HEK293T (cell line): ENCODE data around the gene TMEM121.
"Not testable (repeated sequence)": the region's sequence is repeated elsewhere in the genome, so short reads cannot be mapped to it uniquely, and the experiment has no call there.

Experiments used
- BHLHE40 ChIP-seq: fragments of 450-650 bp; IDR thresholded peaks from 2 replicates; pipeline ENCODE4 v1.6.1; 2016; ENCODE audit warnings: mild to moderate bottlenecking, moderate library complexity, borderline replicate concordance
- CTBP1 ChIP-seq: fragments of 450-650 bp; IDR thresholded peaks from 2 replicates; pipeline ENCODE4 v1.6.1; 2016; ENCODE audit warnings: borderline replicate concordance
- ELF4 ChIP-seq: fragments of 450-650 bp; IDR thresholded peaks from 2 replicates; pipeline ENCODE4 v1.6.1; 2017; ENCODE audit warnings: antibody characterized with exemption
- FOXA1 ChIP-seq: fragments of 450-650 bp; IDR thresholded peaks from 2 replicates; pipeline ENCODE4 v1.6.1; 2016; ENCODE audit warnings: mild to moderate bottlenecking
- FOXK2 ChIP-seq: fragments of 450-650 bp; IDR thresholded peaks from 2 replicates; pipeline ENCODE4 v1.6.1; 2016; ENCODE audit warnings: mild to moderate bottlenecking
- FOXM1 ChIP-seq: fragments of 450-650 bp; IDR thresholded peaks from 2 replicates; pipeline ENCODE4 v1.6.1; 2017; ENCODE audit warnings: mild to moderate bottlenecking, borderline replicate concordance
- HDGF ChIP-seq: fragments of 450-650 bp; IDR thresholded peaks from 2 replicates; pipeline ENCODE4 v1.6.1; 2017; ENCODE audit warnings: antibody characterized with exemption, borderline replicate concordance
- LEF1 ChIP-seq: fragments of 450-650 bp; IDR thresholded peaks from 2 replicates; pipeline ENCODE4 v1.6.1; 2017; ENCODE audit warnings: mild to moderate bottlenecking, borderline replicate concordance
- SP1 ChIP-seq: fragments of 450-650 bp; IDR thresholded peaks from 2 replicates; pipeline ENCODE4 v1.6.1; 2017
- SUZ12 ChIP-seq: fragments of 450-650 bp; IDR thresholded peaks from 2 replicates; pipeline ENCODE4 v1.6.1; 2016; ENCODE audit warnings: mild to moderate bottlenecking
- TARDBP ChIP-seq: fragments of 450-650 bp; IDR thresholded peaks from 2 replicates; pipeline ENCODE4 v1.6.1; 2016
- ZNF384 ChIP-seq: fragments of 450-650 bp; IDR thresholded peaks from 2 replicates; pipeline ENCODE4 v1.6.1; 2016
- TF ChIP-seq, protein P1 (sequence below): fragments of 450-650 bp; IDR thresholded peaks from 2 replicates; pipeline ENCODE4 v1.6.1; 2016

DNA sequence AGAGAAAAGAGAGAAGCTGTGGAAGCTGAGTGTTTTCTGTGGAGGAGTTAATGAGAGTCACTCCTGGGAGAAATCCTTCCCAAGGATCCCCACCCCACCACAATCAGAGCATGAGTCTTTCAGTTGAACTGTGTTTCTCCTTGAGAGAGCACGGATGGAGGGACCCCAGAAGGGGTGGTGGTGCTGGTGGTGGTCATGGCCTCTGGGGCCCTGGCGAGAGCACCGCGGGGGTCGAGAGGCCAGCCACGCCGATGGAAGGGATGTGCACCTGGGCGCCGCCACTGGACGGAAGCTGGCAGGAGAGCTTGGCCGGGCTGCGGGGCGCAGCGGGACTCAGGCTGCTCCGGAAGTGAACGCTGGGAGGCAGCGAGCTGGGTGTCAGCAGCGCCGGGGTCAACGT lies 20.0 kb downstream of the TMEM121 start:
- TF ChIP-seq BHLHE40, ELF4, HDGF, SP1, LEF1, TARDBP, SUZ12, CTBP1, FOXA1, FOXM1, FOXK2, ZNF384: not testable (repeated sequence)
- TF ChIP-seq, protein P1, sequence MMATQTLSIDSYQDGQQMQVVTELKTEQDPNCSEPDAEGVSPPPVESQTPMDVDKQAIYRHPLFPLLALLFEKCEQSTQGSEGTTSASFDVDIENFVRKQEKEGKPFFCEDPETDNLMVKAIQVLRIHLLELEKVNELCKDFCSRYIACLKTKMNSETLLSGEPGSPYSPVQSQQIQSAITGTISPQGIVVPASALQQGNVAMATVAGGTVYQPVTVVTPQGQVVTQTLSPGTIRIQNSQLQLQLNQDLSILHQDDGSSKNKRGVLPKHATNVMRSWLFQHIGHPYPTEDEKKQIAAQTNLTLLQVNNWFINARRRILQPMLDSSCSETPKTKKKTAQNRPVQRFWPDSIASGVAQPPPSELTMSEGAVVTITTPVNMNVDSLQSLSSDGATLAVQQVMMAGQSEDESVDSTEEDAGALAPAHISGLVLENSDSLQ = not testable (repeated sequence)
